ENCODE measurements around the gene DSG1.
"Not testable (repeated sequence)": the region's sequence is repeated elsewhere in the genome, so short reads cannot be mapped to it uniquely, and the experiment has no call there.

Gene DSG1

GRCh38 chr18:31275722-31276463 lies 42.1 kb upstream of the DSG1 start:
- DNase-seq (ENCODE audit: low read depth) = no peak
- no peak overlapping the region for H3K4me3 ChIP-seq (ENCODE audit: low read depth, low read length)
- TF ChIP-seq CTCF (IDR thresholded peaks at IDR 0.05; ENCODE audit: low read depth, low read length, missing control alignments) = no peak

GRCh38 chr18:31278609-31279071 lies 39.3 kb upstream of the DSG1 start:
- TF ChIP-seq CTCF (IDR thresholded peaks at IDR 0.05; ENCODE audit: low read depth, low read length, missing control alignments) = no peak
- DNase-seq (ENCODE audit: low read depth) = no peak
- no peak overlapping the region for H3K4me3 ChIP-seq (ENCODE audit: low read depth, low read length)

GRCh38 chr18:31280502-31280901 lies 37.5 kb upstream of the DSG1 start:
- no peak overlapping the region for H3K4me3 ChIP-seq (ENCODE audit: low read depth, low read length)
- DNase-seq (ENCODE audit: low read depth) = no peak
- TF ChIP-seq CTCF (IDR thresholded peaks at IDR 0.05; ENCODE audit: low read depth, low read length, missing control alignments) = no peak

GRCh38 chr18:31281437-31281836 lies 36.5 kb upstream of the DSG1 start:
- H3K4me3 ChIP-seq (ENCODE audit: low read depth, low read length) = no peak overlapping the region
- no peak for DNase-seq (ENCODE audit: low read depth)
- no peak for TF ChIP-seq CTCF (IDR thresholded peaks at IDR 0.05; ENCODE audit: low read depth, low read length, missing control alignments)

- not testable (repeated sequence) for H3K4me3 ChIP-seq (ENCODE audit: low read depth, low read length); DNase-seq (ENCODE audit: low read depth)
These were observed 28.5 kb upstream of the DSG1 start for GRCh38 chr18:31289446-31289845.

GRCh38 chr18:31291688-31292087 lies 26.3 kb upstream of the DSG1 start:
- DNase-seq (ENCODE audit: low read depth) = no peak
- no peak overlapping the region for H3K4me3 ChIP-seq (ENCODE audit: low read depth, low read length)
- TF ChIP-seq CTCF (IDR thresholded peaks at IDR 0.05; ENCODE audit: low read depth, low read length, missing control alignments) = no peak

- DNase-seq (ENCODE audit: low read depth) = no peak
- H3K4me3 ChIP-seq (ENCODE audit: low read depth, low read length) = no peak overlapping the region
- TF ChIP-seq CTCF (IDR thresholded peaks at IDR 0.05; ENCODE audit: low read depth, low read length, missing control alignments) = no peak
These were observed 23.7 kb upstream of the DSG1 start for GRCh38 chr18:31294199-31294747.
